Activated CD4-positive, CD25-positive, alpha-beta regulatory T cell treated with anti-CD3 and anti-CD28 coated beads, Interleukin-2, amount 50 U/mL, for 72 hours (primary cell): ENCODE results near the gene NOP58.
"Not testable (repeated sequence)": the region's sequence is repeated elsewhere in the genome, so short reads cannot be mapped to it uniquely, and the experiment has no call there.

Source experiments
- DNase-seq: peaks from one replicate; pipeline ENCODE4 v3.0.0; 2021

The NOP58 gene, protein sequence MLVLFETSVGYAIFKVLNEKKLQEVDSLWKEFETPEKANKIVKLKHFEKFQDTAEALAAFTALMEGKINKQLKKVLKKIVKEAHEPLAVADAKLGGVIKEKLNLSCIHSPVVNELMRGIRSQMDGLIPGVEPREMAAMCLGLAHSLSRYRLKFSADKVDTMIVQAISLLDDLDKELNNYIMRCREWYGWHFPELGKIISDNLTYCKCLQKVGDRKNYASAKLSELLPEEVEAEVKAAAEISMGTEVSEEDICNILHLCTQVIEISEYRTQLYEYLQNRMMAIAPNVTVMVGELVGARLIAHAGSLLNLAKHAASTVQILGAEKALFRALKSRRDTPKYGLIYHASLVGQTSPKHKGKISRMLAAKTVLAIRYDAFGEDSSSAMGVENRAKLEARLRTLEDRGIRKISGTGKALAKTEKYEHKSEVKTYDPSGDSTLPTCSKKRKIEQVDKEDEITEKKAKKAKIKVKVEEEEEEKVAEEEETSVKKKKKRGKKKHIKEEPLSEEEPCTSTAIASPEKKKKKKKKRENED

DNA sequence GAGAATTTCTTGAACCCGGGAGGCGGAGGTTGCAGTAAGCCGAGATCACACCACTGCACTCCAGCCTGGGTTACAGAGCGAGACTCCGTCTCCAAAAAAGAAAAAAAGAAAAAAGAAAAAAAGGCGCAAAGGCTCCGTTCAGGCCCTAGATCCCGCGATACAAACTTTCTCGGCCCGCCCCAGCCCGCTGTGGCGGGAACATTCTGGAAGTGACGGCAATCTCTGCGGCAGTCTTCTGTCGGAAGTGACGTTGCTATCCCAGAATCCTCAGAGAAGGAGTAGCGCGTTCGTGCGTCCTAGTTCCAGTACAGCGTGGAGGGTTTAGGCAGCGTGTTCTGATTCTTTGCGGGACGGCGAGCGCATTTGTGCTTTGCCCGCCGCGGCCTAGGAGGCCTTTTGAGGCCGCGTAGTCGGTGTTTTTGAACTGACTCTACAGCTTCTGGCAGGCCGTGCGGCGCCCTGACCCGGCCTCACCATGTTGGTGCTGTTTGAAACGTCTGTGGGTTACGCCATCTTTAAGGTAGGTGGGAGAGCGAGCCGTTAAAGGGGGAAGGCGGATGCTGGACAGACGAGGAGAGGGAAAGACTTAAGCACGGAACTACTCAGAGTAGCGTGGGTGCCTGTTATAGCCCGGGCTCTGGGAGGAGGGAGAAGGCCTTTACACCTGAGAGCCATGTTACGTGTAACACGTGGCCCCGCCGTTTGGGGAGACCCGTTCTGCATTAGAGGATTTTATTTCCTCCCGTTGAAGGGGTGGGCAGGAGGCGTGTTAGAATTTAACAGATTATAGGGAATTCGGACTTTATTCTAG is at the start of gene NOP58:
NOP58 (plus strand) TSS at position 297 of the 811 bp plus-strand sequence; CDS start at position 476, 179 bp downstream.
- DNase-seq, result peak; percentile 81

DNA sequence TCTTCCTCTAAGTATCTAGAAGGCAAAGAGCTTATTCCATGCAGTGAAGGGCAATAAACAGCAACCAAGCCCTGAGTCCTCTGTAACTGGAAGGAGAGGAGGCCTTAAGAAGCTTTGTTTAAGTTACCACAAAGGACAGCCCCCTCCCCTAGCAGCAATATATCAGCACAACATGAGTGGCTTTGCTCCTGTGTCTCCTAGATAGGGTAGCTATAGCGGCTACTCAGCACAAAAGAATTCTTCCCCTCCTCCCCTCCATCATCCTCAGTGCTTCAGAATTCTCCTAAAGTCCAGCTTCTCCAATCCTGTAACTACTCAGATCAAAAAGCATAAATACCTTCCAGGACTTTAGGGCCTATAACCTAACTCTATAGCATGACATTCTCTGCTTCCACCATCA is 43.7 kb upstream of the NOP58 start:
- DNase-seq, result no peak

DNA sequence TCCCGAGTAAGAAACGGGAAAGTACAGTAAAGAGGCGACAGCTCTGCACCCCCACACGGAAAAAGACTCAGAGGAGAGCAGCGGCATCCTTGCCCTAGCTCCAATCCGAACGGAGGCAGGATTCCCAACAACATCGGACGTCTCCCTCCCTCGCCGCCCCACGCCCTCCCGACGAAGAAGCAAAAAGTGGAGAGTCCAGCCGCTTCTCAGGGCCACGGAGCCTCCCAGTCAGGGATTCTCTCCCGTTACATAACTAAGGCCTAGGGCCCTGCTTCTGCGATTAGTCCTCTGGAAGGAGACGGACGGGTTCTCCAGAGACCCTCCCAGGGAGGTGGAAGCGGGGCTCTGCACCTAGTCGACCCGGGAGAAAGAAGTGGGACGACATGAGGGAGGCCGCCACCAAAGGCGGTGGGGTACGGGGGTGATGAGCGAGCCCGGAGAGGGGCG is 27.8 kb upstream of the NOP58 start:
- DNase-seq, result no peak

DNA sequence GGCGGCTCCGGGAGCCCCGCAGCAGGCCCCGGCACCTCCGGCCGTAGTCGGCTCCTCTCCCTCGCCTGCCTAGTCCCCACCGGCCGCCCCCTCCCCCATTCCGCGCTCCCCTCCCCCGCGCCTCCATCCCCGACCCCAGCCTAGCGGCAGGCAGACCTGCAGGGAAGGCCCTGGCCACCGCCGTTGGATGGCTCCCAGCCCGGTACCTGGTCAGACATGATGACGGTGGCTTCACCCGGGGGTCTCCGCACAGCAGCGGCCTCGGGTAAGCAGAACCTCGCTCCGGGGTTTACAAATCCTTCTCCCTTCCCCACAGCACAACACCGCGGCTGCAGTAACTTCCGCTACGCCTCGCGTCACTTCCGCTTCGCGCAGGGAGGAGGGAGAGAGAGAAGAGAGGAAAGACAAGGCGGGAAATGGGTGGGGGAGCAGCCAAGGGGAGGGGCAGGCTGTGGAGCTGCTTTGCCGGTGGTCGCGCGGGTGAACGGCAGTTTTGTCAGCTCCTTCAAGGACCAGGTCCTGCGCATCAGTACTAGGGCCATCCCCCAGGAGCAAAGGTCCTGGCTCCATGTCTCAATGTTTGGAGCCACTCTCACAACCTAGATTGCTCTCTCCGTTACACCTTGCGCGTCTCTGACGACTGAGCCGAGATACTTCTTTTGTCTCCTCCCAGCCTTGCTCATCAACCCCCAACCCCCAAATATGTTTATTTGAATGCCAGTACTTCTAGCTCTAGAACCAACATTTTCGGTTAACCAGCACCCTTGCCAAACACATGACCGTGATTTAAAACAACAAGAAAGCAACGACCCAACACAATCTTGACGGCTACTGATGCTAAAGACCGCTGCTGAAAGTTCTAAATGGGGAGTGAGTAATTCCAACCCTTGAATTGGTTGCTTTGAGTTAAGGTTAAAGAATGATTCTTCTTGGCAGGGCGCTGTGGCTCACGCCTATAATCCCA is 27.0 kb upstream of the NOP58 start, which contains the start of gene SUMO1:
SUMO1 (minus strand) TSS at position 364 of the 964 bp plus-strand sequence; CDS start at position 218, 146 bp downstream.
- peak; percentile 86 for DNase-seq

DNA sequence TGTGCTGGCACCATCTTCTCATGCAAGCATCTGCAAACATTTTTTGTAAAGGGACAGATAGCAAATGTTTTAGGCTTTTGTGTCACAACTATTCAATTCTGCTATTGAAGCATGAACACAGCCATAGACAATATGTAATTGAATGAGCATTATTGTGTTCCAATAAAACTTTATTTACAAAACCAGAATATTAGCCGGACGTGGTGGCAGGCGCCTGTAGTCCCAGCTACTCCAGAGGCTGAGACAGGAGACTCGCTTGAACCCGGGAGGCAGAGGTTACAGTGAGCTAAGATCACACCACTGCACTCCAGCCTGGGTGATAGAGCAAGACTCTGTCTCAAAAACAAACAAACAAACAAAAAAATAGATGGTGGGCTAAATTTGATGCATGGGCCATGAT is 17.9 kb upstream of the NOP58 start:
- not testable (repeated sequence) for DNase-seq

DNA sequence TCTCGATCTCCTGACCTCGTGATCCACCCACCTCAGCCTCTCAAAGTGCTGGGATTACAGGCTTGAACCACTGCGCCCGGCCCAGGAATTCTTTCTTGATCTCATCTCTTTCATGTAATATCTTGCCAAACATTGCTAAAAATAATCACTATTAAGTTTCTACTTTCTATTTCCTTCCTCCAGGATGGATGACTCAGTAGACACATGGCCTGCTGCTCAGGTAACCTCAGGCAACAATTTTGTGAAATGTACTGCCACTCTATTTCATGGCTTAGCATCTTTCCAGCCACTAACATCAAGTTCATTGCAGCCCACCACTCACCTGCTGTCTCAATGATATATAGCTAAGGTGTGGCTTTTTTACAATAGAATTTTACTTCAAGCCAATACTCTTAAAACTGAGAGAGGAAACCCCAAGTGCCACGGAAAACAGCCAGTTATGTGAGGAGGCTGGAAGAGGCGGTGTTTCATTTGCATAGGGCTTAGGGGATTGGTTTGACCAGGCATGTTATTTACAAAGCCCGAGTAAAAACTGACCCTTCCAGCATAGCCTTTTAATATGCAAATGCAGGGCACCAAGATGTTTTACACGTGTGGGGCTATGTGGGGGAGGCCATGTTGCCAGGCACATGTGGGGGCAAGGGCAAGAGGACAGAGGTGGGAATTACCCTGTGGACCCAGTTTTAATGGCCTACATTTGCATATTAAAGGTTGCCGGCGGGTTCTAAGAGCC is 15.9 kb upstream of the NOP58 start:
- no peak for DNase-seq

DNA sequence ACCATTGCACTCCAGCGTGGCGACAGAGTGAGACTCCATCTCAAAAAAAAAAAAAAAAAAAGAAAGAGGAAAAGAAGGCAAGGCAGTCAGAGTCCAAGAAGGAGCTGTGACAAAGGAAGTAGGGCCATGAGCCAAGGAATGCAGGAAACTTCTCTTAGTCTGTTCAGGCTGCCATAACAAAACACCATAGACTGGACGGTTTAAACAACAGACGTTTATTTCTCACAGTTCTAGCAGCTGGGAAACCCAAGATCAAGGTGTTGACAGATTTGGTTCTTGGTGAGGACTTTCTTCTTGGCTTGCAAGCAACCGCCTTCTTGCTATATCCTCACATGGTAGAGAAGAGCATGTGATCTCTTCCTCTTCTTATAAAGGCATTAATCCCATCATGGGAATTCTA is 14.1 kb upstream of the NOP58 start:
- no peak for DNase-seq

DNA sequence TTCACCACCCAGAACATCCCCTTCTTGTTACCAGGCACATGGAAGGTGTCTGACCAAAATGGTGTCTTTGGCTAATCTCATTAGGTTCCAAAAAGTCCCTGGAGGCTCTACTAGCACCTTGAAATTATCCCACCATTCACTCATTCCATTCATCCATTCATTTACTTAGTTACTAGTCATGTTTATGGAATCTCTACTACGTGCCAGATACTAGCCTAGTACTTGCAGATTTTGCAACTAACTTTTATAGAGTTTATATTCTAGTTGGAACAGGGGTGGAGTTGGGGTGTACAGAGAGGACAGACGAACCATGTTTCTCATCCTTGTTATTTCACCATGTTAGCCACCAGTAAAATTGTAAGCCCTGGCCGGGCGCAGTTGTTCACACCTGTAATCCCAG is 4.0 kb upstream of the NOP58 start:
- no peak for DNase-seq

DNA sequence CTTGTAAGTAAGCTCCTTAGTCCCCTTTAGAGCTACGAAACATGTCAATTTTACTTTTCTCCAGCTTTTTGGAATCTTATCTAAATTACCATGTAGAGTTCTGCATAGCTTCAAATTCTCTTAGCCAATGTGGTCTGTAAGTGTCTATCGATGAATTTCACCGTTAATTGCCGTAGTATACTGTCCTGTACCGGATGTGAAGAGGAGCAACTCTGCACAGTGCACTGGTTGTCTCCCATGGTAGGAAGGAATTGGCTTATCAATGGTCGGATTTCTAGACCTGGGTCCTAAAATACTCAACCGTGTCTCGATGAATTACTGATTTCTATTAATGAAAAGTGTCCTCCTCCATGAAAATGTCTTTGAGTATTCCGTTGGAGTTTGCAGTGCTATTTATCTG is 1.9 kb downstream of the NOP58 start:
- no peak for DNase-seq

DNA sequence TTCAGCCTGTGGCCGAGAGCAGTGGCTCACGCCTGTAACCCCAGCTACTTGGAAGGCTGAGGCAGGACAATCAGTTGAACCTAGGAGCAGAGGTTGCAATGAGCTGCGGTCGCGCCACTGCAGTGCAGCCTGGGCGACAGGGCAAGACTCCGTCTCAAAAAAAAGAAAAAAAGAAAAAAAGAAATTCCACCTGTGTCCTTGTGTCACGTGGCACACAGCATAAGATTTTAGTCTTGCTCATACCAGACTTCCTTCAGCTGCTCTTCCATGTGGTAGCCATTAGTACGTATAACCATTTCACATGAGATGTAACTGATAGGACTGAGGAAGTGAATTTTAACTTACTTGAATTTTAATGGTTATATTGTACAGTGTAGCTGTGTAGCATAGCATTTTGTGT is 4.0 kb downstream of the NOP58 start:
- no peak for DNase-seq

DNA sequence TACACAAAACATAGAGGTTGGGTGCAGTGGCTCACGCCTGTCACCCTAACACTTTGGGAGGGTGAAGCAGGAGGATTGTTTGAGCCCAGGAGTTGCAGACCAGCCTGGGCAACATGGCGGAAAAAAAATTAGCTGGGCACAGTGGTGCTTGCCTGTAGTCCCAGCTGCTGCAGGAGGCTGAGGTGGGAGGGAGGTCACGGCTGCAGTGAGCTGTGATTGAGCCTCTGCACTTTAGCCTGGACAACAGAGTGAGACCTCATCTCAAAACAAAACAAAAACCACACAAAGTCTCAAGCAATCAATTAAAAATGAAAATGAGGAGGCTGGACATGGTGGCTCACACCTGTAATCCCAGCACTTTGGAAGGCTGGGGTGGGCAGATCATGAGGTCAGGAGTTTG is 4.9 kb downstream of the NOP58 start:
- no peak for DNase-seq

DNA sequence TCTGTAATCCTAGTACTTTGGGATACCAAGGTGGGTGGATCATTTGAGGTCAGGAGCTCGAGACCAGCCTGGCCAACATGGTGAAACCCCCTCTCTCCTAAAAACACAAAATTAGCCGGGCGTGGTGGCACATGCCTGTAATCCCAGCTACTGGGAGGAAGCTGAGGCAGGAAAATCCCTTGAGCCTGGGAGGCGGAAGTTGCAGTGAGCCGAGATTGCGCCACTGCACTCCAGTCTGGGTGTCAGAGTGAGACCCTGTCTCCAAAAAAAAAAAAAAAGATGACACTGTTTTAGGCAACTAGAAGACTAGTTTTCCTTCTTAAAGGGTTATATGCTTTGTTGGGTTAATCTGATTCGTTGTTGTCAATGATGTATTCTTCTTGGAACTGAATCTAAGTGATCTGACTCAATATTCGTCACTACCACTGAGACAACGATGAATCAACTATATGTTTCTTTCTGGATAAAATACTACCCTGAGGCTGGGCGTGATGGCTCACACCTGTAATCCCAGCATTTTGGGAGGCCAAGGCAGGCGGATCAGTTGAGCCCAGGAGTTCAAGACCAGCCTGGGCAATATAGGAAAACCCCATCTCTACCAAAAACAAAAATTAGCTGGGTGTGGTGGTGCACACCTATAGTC is 10.6 kb downstream of the NOP58 start:
- not testable (repeated sequence) for DNase-seq

DNA sequence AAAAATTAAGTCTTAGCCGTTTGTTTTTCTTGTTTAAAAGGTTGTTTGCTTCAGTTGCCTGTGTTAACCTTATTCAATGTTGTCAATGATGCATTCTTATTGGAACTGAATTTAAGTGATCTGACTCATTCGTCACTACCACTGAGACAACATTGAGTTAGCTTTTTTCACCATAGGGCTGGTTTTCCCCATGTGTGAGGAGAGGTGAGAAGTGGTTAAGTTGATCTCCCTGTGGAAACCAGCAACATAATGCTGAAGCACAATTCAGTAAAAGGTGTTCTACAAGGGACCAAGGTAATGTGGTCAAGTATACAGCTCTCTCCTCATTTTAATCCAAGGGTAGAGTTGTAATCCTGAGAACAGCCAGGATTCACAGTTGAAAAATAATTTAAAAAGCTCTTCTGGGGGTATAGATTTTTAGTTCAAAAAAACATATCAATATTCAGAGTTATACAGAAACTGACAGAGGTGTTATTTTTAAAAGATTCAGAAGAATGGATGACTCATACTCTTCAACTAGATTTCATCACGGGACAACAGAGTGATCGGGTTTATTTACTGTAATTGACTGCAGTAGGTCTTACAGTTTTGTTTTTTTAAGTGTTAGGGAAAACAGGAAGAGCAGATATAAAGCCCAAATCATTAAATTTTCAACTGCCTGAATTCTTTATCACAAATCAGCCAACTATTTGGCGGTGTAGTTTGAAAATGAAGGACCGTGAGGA is 12.6 kb downstream of the NOP58 start:
- no peak for DNase-seq

DNA sequence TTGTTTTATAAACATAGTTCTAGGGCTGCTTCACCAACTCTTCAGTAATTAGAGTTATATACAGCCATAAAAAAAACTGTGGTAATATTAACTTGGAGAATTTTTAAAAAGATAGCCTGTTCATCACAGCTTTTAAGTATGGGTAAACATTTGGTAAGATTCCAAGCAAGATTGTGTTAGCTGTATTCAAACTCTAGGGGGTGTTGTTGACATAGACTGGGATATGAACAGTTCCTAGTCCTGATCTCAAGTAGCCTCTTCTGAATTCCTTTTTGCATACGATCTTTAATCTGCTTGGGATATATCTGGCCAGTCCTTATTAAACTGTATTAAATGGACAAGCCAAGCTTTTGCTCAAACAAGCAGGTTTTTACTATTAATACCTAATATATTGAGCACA is 13.4 kb downstream of the NOP58 start:
- DNase-seq, result no peak

DNA sequence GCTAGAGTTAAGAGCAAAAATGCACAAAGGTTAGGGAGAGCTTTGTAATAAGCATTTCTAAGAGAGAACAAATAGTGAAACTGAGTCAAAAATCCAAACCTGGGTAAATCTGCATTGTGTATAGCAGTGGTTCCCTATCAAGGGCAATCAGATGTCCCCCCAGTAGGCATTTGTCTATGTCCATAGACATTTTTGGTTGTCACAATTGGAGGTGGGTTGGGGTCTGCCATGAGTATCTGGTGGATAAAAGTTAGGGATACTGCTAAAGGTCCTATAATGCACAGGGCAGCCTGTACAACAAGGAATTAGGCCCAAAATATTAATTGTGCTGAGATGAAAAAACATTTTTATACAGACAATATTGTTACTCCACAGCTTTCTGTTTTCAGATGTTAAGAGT is 21.0 kb downstream of the NOP58 start:
- DNase-seq, result no peak

DNA sequence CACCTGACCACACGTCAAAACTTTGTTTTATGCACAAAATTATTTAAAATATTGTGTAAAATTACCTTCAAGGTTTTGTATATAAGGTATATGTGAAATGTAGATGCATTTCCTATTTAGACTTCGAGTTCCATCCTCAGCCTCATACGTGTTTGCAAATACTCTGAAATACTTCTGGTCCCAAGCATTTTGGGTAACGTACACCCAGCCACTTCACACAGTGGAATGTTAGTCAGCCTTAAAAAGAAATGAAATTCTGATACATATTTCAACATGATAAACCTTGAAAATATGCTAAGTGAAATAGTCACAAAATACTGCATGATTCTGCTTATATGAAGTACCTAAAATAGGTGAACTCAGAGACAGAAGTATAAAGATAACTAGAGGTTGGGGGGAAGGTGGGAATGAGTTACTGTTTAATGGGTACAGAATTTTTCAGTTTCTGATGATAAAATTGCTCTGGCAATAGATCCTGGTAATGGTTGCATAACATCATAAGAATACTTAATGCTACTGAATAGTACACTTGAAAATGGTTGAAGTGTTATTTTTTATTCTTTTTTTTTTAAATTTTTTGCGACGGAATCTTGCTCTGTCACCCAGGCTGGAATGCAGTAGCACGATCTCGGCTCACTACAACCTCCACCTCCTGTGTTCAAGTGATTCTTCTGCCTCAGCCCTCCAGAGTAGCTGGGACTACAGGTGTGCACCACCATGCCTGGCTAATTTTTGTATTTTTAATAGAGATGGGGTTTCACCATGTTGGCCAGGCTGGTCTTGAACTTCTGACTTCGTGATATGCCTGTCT is 24.0 kb downstream of the NOP58 start:
- no peak for DNase-seq

DNA sequence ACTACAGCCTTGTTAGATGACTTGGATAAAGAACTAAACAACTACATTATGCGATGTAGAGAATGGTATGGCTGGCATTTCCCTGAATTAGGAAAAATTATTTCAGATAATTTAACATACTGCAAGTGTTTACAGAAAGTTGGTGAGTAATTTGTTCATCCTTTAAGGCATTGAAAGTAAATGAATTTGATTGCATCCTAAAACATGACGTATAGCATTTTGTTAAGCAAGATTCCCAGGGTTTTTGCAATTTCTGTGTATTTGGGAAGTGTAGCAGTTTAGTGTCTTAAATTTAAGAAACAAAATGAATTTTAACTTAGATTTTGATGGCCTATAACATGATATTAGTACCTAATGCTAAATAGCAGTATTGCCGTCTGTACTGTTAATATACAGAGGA is 24.8 kb downstream of the NOP58 start:
- no peak for DNase-seq

DNA sequence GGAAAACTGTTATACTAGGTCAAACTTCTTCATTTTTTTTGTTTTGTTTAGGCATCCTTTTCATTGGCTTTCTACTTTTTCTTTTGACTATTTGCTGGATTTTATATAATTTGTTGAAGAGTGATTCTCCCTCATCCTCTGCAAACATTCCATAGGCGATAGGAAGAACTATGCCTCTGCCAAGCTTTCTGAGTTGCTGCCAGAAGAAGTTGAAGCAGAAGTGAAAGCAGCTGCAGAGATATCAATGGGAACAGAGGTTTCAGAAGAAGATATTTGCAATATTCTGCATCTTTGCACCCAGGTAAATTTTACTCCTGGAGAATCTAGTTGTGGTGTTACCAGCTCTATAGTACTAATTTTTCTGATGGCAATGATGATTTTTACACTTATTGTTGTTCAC is 25.4 kb downstream of the NOP58 start:
- no peak for DNase-seq

DNA sequence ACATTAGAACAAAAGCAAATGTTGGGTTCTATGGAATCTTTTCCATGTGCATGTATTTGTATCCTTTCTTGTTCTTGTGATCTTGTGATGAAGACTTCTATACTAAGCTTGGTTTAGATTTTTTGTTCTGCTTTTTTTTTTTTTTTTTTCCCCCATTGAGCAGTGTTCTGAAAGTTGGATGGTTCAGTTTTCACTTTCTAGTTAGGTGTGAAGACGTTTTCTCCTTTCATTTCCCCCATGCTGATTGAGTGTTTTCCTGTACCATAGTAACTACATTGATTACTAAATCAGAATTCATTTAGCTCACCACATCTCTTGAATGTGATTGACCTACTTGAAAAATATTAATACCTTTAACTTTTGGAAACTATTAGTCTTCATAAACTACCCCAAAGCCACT is 34.1 kb downstream of the NOP58 start:
- no peak for DNase-seq

DNA sequence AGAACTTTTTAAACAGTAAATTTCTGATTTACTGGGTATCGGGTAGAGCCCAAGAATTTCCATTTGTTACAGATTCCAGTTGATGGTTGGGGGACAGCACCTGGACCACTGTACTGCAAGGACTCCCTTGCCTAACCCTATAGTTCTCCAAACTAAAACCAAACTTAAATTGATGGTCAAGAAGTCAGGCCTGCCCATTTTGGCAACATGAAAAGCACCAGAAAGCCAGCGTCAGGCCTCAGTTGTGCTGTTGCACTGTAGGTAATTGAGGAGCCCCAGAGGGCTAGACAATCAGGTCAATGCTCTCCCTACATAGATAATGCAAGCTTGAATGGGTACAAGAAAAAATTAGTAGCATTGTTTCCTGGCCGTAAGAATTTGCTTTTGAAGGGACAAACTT is 40.5 kb downstream of the NOP58 start:
- no peak for DNase-seq
